Lower leg skin (tissue), 3 donors: Measurements from ENCODE around the gene CD14.

Experiments used
- CTCF ChIP-seq, 3 donors: fragments of 450-650 bp; IDR thresholded peaks; one replicate each; pipeline ENCODE4 v1.5.1; 2016; ENCODE audit warnings: antibody characterized with exemption in 3 of 3, mild to moderate bottlenecking in 3 of 3, moderate library complexity in 2 of 3
- POLR2A ChIP-seq, 2 donors: fragments of 450-650 bp; IDR thresholded peaks; one replicate each; pipeline ENCODE4 v1.6.1; 2016 to 2017; ENCODE audit warnings: antibody characterized with exemption in 2 of 2, mild to moderate bottlenecking in 1 of 2, moderate library complexity in 1 of 2

- TF ChIP-seq POLR2A (IDR thresholded peaks at IDR 0.05) (no peak), CTCF (IDR thresholded peaks at IDR 0.05) (no peak)
Measured at GRCh38 chr5:140637371-140638100, 4.6 kb upstream of the CD14 start.
